ENCODE measurements around the gene ECPAS.

The ECPAS gene

GRCh38 chr9:111334318-111334863, 149.8 kb downstream of the ECPAS start:
- peak in 2 of 3 experiments; percentile 3 to 20 for DNase-seq

- DNase-seq: no peak
These were observed 154.1 kb downstream of the ECPAS start, which contains the start of gene OR2K2 for GRCh38 chr9:111330124-111330523. TSS of gene OR2K2 (minus strand) at chr9:111330224. CDS start at chr9:111328433, 1,791 bp downstream.

GRCh38 chr9:111320631-111321030, 163.6 kb downstream of the ECPAS start:
- no peak for DNase-seq

GRCh38 chr9:111316796-111317195, 167.4 kb downstream of the ECPAS start:
- DNase-seq: no peak
